ENCODE results near the gene SLC5A12. TPM values are rescaled to one million over a fixed set of nuclear protein-coding genes. Genes with fewer than 3 reads are reported as not detected.

Gene SLC5A12
- total RNA-seq, 1 donor from 2014 or later, result 3.6 TPM

- TF ChIP-seq, protein P1, sequence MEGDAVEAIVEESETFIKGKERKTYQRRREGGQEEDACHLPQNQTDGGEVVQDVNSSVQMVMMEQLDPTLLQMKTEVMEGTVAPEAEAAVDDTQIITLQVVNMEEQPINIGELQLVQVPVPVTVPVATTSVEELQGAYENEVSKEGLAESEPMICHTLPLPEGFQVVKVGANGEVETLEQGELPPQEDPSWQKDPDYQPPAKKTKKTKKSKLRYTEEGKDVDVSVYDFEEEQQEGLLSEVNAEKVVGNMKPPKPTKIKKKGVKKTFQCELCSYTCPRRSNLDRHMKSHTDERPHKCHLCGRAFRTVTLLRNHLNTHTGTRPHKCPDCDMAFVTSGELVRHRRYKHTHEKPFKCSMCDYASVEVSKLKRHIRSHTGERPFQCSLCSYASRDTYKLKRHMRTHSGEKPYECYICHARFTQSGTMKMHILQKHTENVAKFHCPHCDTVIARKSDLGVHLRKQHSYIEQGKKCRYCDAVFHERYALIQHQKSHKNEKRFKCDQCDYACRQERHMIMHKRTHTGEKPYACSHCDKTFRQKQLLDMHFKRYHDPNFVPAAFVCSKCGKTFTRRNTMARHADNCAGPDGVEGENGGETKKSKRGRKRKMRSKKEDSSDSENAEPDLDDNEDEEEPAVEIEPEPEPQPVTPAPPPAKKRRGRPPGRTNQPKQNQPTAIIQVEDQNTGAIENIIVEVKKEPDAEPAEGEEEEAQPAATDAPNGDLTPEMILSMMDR (IDR thresholded peaks at IDR 0.05; ENCODE audit: unreplicated experiment), result no peak
- Mint-ChIP-seq H3K4me1 (ENCODE audit: low read depth) (no peaks in the 10 kb centered on the region), H3K36me3 (ENCODE audit: insufficient read depth) (no peaks in the 10 kb centered on the region), H3K27me3 (no peaks in the 10 kb centered on the region), H3K27ac (no peak overlapping the region), H3K4me3 (ENCODE audit: low read depth) (no peak overlapping the region), H3K9me3 (ENCODE audit: low read depth) (no peaks in the 10 kb centered on the region)
- DNase-seq (ENCODE audit: low spot score, unreplicated experiment), result no peak
These were observed 18.3 kb downstream of the SLC5A12 start for GRCh38 chr11:26703411-26704191.

DNA sequence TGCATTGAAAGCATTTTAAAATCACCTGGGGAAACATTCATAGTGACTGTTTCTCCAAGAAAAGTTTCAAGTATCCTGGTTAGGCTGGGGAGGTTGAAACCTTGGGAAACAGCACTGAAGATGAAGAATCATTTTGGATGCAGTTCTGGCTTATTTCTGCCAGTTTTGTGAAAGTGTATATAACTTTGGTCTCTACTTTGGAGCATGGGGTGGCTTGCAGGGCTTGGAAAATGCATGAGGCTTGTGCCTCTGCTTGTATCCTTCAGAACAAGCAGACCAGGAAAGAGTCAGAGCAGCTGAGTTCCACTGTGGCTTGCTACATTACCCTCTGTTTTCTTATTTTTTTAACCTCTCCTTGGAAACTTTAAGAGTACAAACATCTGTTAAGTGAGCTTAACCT lies 19.5 kb downstream of the SLC5A12 start:
- no peak overlapping the region for H3K4me3 Mint-ChIP-seq (ENCODE audit: low read depth)

DNA sequence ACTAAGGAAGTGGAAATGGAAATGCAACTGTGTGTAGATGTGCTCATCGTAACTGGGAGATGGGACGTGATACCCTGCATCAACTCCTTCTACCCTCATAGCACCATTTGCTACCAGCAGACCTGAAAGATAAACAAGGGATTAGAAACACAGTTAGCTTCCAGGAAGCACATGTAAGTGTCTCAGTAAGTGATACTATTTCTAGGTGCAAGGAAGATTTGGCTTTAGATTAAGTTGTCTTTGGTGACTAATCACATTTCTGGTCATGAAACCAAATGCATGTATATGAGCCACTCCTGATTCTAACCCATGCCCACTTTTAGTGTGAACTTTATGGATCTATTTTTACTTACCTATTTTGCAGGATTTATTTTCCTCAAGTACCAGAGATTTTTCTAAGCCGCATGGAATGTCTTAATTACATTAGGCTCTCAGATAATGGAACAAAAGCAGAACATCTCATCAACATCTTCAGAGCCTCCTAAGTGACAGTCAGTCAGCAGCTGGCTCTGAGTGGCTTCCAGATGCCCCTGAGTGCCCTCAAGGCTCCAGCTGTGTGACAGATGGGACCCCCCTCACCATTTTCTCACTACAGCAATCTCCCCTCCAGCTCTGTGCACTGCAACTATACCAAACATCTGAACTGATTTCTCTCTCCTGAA lies 21.2 kb downstream of the SLC5A12 start:
- Mint-ChIP-seq H3K4me3 (ENCODE audit: low read depth) (no peak overlapping the region), H3K4me1 (ENCODE audit: low read depth) (no peaks in the 10 kb centered on the region), H3K36me3 (ENCODE audit: insufficient read depth) (peaks cover under 1% of the 10 kb centered on the region), H3K9me3 (ENCODE audit: low read depth) (peaks cover 2% of the 10 kb centered on the region), H3K27ac (no peak overlapping the region), H3K27me3 (no peaks in the 10 kb centered on the region)
- TF ChIP-seq, protein P1 (IDR thresholded peaks at IDR 0.05; ENCODE audit: unreplicated experiment), result no peak
- DNase-seq (ENCODE audit: low spot score, unreplicated experiment), result no peak

More for the DNA sequence above, 19.5 kb downstream of the SLC5A12 start:
- no peaks in the 10 kb centered on the region for H3K27me3 Mint-ChIP-seq
- H3K36me3 Mint-ChIP-seq (ENCODE audit: insufficient read depth), result no peaks in the 10 kb centered on the region
- no peak for DNase-seq (ENCODE audit: low spot score, unreplicated experiment)
- H3K27ac Mint-ChIP-seq, result no peak overlapping the region
- no peaks in the 10 kb centered on the region for H3K4me1 Mint-ChIP-seq (ENCODE audit: low read depth)
- no peaks in the 10 kb centered on the region for H3K9me3 Mint-ChIP-seq (ENCODE audit: low read depth)
- TF ChIP-seq, protein P1 (IDR thresholded peaks at IDR 0.05; ENCODE audit: unreplicated experiment), result no peak

DNA sequence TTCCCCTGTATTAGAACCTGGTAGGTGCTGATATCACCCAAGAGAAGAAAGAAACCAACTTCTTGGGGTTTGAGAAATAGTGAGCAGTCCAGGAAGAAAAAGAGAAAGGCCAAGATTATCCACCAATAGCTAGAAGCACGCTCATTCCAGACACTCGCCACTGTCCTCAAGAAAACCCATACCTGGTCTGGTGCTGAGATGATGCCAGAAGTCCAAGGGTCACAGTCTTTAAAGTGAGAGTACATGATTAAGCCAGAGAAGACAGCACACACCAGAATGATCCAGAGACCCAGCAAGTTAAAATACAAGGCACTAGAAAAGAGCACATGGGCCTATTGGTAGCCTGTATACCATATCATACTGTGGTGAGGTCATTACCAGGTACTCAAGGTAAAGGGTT lies 23.6 kb downstream of the SLC5A12 start:
- Mint-ChIP-seq H3K9me3 (ENCODE audit: low read depth) (peaks cover 3% of the 10 kb centered on the region), H3K36me3 (ENCODE audit: insufficient read depth) (peaks cover 2% of the 10 kb centered on the region), H3K27me3 (no peaks in the 10 kb centered on the region), H3K27ac (no peak overlapping the region), H3K4me3 (ENCODE audit: low read depth) (no peak overlapping the region), H3K4me1 (ENCODE audit: low read depth) (no peaks in the 10 kb centered on the region)
- DNase-seq (ENCODE audit: low spot score, unreplicated experiment), result no peak
- TF ChIP-seq, protein P1 (IDR thresholded peaks at IDR 0.05; ENCODE audit: unreplicated experiment), result no peak

DNA sequence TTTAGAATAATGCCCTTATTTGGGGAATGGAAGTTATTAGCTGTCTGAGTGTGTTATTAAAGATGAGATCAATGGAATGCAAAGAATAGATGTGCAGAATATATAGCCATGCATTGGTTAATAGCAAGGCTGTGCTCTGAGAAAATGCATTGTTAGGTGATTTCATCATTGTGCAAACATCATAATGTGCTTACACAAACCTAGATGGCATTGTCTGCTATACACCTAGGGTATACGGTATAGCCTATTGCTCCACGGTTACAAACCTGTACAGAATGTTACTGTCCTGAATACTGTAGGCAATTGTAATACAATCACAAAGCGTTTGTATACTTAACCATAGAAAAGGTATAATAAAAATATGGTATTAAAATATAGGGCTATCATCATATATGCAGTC lies 25.5 kb downstream of the SLC5A12 start:
- no peak overlapping the region for H3K27ac Mint-ChIP-seq
- H3K9me3 Mint-ChIP-seq (ENCODE audit: low read depth), result peaks cover 3% of the 10 kb centered on the region
- no peaks in the 10 kb centered on the region for H3K27me3 Mint-ChIP-seq
- no peak overlapping the region for H3K4me3 Mint-ChIP-seq (ENCODE audit: low read depth)
- H3K4me1 Mint-ChIP-seq (ENCODE audit: low read depth), result no peaks in the 10 kb centered on the region
- TF ChIP-seq, protein P1 (IDR thresholded peaks at IDR 0.05; ENCODE audit: unreplicated experiment), result no peak
- DNase-seq (ENCODE audit: low spot score, unreplicated experiment), result no peak
- peaks cover 2% of the 10 kb centered on the region for H3K36me3 Mint-ChIP-seq (ENCODE audit: insufficient read depth)
